ENCODE data around the gene C16orf90.
A peak's percentile ranks its signal among the peaks of the same experiment; 100 is the strongest.
"Not testable (repeated sequence)": the region's sequence is repeated elsewhere in the genome, so short reads cannot be mapped to it uniquely, and the experiment has no call there.

The C16orf90 gene

GRCh38 chr16:3482659-3483241 is 12.5 kb downstream of the C16orf90 start:
- DNase-seq = no peak

- DNase-seq = no peak
Measured at GRCh38 chr16:3481696-3482658, 13.3 kb downstream of the C16orf90 start.

GRCh38 chr16:3480901-3481695 is 14.2 kb downstream of the C16orf90 start:
- DNase-seq = no peak

- DNase-seq = no peak
Measured at GRCh38 chr16:3479654-3480216, 15.6 kb downstream of the C16orf90 start.

- DNase-seq = no peak
Measured at GRCh38 chr16:3478242-3478925, 16.9 kb downstream of the C16orf90 start.

GRCh38 chr16:3476409-3476808 is 18.9 kb downstream of the C16orf90 start:
- no peak for DNase-seq

GRCh38 chr16:3475604-3476375 is 19.5 kb downstream of the C16orf90 start:
- no peak for DNase-seq

GRCh38 chr16:3474870-3475269 is 20.4 kb downstream of the C16orf90 start:
- DNase-seq = not testable (repeated sequence)

- no peak for DNase-seq
Measured at GRCh38 chr16:3474136-3474779, 21.0 kb downstream of the C16orf90 start.

GRCh38 chr16:3473596-3473943 is 21.7 kb downstream of the C16orf90 start:
- DNase-seq = not testable (repeated sequence)

GRCh38 chr16:3472878-3473595 is 22.3 kb downstream of the C16orf90 start:
- DNase-seq = no peak

GRCh38 chr16:3471518-3472176 is 23.6 kb downstream of the C16orf90 start:
- DNase-seq = no peak

- no peak for DNase-seq
Measured at GRCh38 chr16:3470723-3471122, 24.6 kb downstream of the C16orf90 start.

GRCh38 chr16:3469736-3470135 is 25.6 kb downstream of the C16orf90 start:
- no peak for DNase-seq

GRCh38 chr16:3468501-3468900 is 26.8 kb downstream of the C16orf90 start:
- DNase-seq = no peak

- DNase-seq = peak; percentile 84
Measured at GRCh38 chr16:3467921-3468320, 27.4 kb downstream of the C16orf90 start.

- no peak for DNase-seq
Measured at GRCh38 chr16:3467182-3467581, 28.1 kb downstream of the C16orf90 start.

GRCh38 chr16:3465911-3466584 is 29.2 kb downstream of the C16orf90 start:
- DNase-seq = no peak

GRCh38 chr16:3465301-3465700 is 30.0 kb downstream of the C16orf90 start:
- DNase-seq = no peak

Measured in OCI-M1 (cell line).